ENCODE results near the gene RELN. TPM values are rescaled to one million over a fixed set of nuclear protein-coding genes. Genes with fewer than 3 reads are reported as not detected.
"Not testable (repeated sequence)": the region's sequence is repeated elsewhere in the genome, so short reads cannot be mapped to it uniquely, and the experiment has no call there.

The RELN gene
- total and polyA plus RNA-seq, 2 donors: 0.28 to 0.96 TPM

DNA sequence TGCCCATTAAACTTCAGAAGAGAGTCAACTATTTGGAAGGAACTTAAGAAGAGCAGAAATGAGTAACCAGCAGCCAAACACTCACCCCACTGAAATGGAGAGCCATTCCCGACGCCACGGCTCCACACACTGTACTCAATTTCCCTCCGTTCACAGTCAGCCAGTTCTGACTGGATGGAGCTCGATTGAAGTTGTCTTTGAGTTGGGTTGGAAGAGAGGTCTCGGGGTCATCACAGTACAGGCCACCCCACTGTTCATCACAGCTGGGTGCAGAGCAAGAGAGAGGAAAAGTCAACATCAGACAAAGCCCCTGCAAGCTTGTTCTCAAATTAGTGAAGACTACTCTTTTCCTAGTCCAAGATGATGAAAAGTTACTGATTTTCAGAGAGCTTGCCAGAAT lies 467.5 kb downstream of the RELN start:
- Histone ChIP-seq H3K27me3 (ENCODE audit: control insufficient read depth in 2 of 2, insufficient read depth in 1 of 2, low read length in 1 of 2) (no peaks in the 10 kb centered on the region), H3K36me3 (ENCODE audit: control insufficient read depth in 2 of 2, insufficient read depth in 2 of 2, low read length in 1 of 2) (no peaks in the 10 kb centered on the region), H3K4me1 (ENCODE audit: control insufficient read depth in 2 of 2, insufficient read depth in 2 of 2, low read length in 2 of 2) (no peaks in the 10 kb centered on the region), H3K9me3 (ENCODE audit: control insufficient read depth in 2 of 2, insufficient read depth in 1 of 2, low read length in 1 of 2) (no peaks in the 10 kb centered on the region), H3K27ac (ENCODE audit: low read depth in 1 of 2, low read length in 1 of 2) (no peak overlapping the region), H3K4me3 (ENCODE audit: low read length in 2 of 2) (no peak overlapping the region)
- 83% methylated on average over 6 of the region's 6 CpGs for WGBS
- no peak for DNase-seq (ENCODE audit: low read depth in 6 of 9, low spot score in 9 of 9)

DNA sequence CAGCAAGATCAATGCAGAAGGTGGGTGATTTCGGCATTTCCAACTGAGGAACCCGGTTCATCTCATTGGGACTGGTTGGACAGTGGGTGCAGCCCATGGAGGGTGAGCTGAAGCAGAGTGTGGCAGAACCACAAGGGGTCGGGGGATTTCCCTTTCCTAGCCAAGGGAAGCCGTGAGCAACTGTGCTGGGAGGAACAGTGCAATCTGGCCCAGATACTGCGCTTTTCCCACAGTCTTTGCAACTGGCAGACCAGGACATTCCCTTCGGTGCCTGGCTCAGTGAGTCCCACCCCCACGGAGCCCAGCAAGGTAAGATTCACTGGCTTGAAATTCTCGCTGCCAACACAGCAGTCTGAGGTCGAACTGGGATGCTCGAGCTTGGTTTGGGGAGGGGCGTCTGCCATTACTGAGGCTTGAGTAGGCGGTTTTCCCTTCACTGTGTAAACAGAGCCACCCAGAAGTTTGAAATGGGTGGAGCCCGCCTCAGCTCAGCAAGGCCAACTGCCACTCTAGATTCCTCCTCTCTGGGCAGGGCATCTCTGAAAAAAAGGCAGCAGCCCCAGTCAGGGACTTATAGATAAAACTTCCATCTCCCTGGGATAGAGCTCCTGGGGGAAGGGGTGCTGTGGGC lies 484.8 kb downstream of the RELN start:
- no peaks in the 10 kb centered on the region for H3K4me1 ChIP-seq (ENCODE audit: control insufficient read depth in 2 of 2, insufficient read depth in 2 of 2, low read length in 2 of 2)
- H3K4me3 ChIP-seq (ENCODE audit: low read length in 2 of 2): no peak overlapping the region
- no peaks in the 10 kb centered on the region for H3K36me3 ChIP-seq (ENCODE audit: control insufficient read depth in 2 of 2, insufficient read depth in 2 of 2, low read length in 1 of 2)
- H3K9me3 ChIP-seq (ENCODE audit: control insufficient read depth in 2 of 2, insufficient read depth in 1 of 2, low read length in 1 of 2): no peaks in the 10 kb centered on the region
- no peaks in the 10 kb centered on the region for H3K27me3 ChIP-seq (ENCODE audit: control insufficient read depth in 2 of 2, insufficient read depth in 1 of 2, low read length in 1 of 2)
- DNase-seq (ENCODE audit: low read depth in 6 of 9, low spot score in 9 of 9): no peak
- 86% methylated on average over 13 of the region's 13 CpGs for WGBS
- no peak overlapping the region for H3K27ac ChIP-seq (ENCODE audit: low read depth in 1 of 2, low read length in 1 of 2)

DNA sequence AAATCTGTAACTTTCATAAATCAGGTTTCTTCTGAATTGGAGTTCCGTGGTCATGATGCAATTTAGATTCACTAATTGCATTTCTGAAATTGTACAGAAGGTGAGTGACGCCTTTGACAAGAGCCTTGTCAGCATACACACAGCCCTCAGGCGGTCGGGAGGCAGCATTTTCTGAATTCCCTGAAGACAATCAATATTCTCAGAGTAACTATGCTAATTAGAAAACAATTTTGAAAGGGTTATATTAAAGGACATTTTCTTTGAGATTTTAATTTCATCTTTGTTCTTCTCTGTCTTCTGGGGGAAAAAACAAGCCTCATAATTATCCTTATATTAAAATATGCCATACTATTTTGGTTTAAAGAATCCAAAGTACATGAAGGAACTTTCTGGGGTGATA lies 488.3 kb downstream of the RELN start:
- Histone ChIP-seq H3K27ac (ENCODE audit: low read depth in 1 of 2, low read length in 1 of 2) (no peak overlapping the region), H3K4me3 (ENCODE audit: low read length in 2 of 2) (no peak overlapping the region), H3K36me3 (ENCODE audit: control insufficient read depth in 2 of 2, insufficient read depth in 2 of 2, low read length in 1 of 2) (no peaks in the 10 kb centered on the region), H3K27me3 (ENCODE audit: control insufficient read depth in 2 of 2, insufficient read depth in 1 of 2, low read length in 1 of 2) (no peaks in the 10 kb centered on the region), H3K9me3 (ENCODE audit: control insufficient read depth in 2 of 2, insufficient read depth in 1 of 2, low read length in 1 of 2) (no peaks in the 10 kb centered on the region), H3K4me1 (ENCODE audit: control insufficient read depth in 2 of 2, insufficient read depth in 2 of 2, low read length in 2 of 2) (no peaks in the 10 kb centered on the region)
- DNase-seq (ENCODE audit: low read depth in 6 of 9, low spot score in 9 of 9): no peak
- WGBS: 90% methylated on average over 4 of the region's 4 CpGs

DNA sequence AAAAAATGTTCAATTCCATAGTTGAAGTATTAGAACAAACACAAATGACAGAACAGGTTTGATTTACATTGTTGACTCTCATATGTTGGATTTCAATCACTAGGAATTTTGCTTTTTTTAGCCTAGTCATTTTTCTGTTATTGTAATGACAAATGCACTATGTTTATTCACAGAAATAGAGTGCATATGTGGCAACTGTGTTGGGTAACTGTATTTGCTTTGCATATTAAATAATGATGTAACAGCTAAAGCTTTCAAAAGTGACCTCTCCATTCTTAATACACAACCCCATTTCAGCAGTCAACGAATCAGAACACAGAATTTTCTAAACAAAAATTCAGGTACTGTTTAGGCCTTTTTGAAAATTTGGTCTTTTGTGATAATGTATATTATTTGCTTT lies 489.5 kb downstream of the RELN start:
- Histone ChIP-seq H3K4me1 (ENCODE audit: control insufficient read depth in 2 of 2, insufficient read depth in 2 of 2, low read length in 2 of 2) (no peaks in the 10 kb centered on the region), H3K27me3 (ENCODE audit: control insufficient read depth in 2 of 2, insufficient read depth in 1 of 2, low read length in 1 of 2) (no peaks in the 10 kb centered on the region), H3K4me3 (ENCODE audit: low read length in 2 of 2) (no peak overlapping the region), H3K36me3 (ENCODE audit: control insufficient read depth in 2 of 2, insufficient read depth in 2 of 2, low read length in 1 of 2) (no peaks in the 10 kb centered on the region), H3K27ac (ENCODE audit: low read depth in 1 of 2, low read length in 1 of 2) (no peak overlapping the region), H3K9me3 (ENCODE audit: control insufficient read depth in 2 of 2, insufficient read depth in 1 of 2, low read length in 1 of 2) (no peaks in the 10 kb centered on the region)
- DNase-seq (ENCODE audit: low read depth in 6 of 9, low spot score in 9 of 9): no peak
- 73% methylated on average over 1 of the region's 1 CpG for WGBS

DNA sequence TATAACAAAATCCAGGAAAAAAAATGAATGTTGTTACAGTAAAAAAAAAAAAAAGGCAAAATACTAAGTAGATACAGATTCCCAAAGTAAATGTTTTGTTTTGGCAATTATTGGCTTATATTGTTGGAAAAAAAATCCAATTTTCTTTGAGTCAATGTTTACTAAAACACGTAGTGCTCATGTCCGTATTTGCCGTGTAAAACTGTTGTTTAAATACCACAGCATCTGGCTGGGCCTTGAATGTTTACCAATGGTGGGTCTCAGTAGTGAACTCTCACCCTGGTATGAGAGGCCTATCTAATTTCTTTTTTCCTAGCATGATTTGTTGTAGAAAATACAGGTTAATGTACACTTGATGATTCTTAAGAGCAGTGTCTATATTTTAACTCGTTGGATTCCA lies 502.0 kb downstream of the RELN start:
- 91% methylated on average over 4 of the region's 4 CpGs for WGBS
- Histone ChIP-seq H3K27me3 (ENCODE audit: control insufficient read depth in 2 of 2, insufficient read depth in 1 of 2, low read length in 1 of 2) (no peaks in the 10 kb centered on the region), H3K4me3 (ENCODE audit: low read length in 2 of 2) (no peak overlapping the region), H3K36me3 (ENCODE audit: control insufficient read depth in 2 of 2, insufficient read depth in 2 of 2, low read length in 1 of 2) (no peaks in the 10 kb centered on the region), H3K4me1 (ENCODE audit: control insufficient read depth in 2 of 2, insufficient read depth in 2 of 2, low read length in 2 of 2) (no peaks in the 10 kb centered on the region), H3K9me3 (ENCODE audit: control insufficient read depth in 2 of 2, insufficient read depth in 1 of 2, low read length in 1 of 2) (no peaks in the 10 kb centered on the region), H3K27ac (ENCODE audit: low read depth in 1 of 2, low read length in 1 of 2) (no peak overlapping the region)
- no peak for DNase-seq (ENCODE audit: low read depth in 6 of 9, low spot score in 9 of 9)

DNA sequence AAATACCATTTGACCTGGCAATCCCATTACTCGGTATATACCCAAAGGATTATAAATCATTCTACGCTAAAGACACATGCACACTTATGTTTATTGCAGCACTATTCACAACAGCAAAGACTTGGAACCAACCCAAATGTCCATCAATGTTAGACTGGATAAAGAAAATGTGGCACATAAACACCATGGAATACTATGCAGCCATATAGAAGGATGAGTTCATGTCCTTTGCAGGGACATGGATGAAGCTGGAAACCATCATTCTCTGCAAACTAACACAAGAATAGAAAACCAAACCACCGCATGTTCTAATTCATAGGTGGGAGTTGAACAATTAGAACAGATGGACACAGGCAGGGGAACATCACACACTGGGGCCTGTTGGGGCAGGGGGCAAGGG lies 502.6 kb downstream of the RELN start:
- not testable (repeated sequence) for H3K27me3 ChIP-seq (ENCODE audit: control insufficient read depth in 2 of 2, insufficient read depth in 1 of 2, low read length in 1 of 2); H3K36me3 ChIP-seq (ENCODE audit: control insufficient read depth in 2 of 2, insufficient read depth in 2 of 2, low read length in 1 of 2); H3K9me3 ChIP-seq (ENCODE audit: control insufficient read depth in 2 of 2, insufficient read depth in 1 of 2, low read length in 1 of 2); DNase-seq (ENCODE audit: low read depth in 6 of 9, low spot score in 9 of 9); H3K27ac ChIP-seq (ENCODE audit: low read depth in 1 of 2, low read length in 1 of 2); H3K4me1 ChIP-seq (ENCODE audit: control insufficient read depth in 2 of 2, insufficient read depth in 2 of 2, low read length in 2 of 2); H3K4me3 ChIP-seq (ENCODE audit: low read length in 2 of 2)
- 80% methylated on average over 3 of the region's 3 CpGs for WGBS

DNA sequence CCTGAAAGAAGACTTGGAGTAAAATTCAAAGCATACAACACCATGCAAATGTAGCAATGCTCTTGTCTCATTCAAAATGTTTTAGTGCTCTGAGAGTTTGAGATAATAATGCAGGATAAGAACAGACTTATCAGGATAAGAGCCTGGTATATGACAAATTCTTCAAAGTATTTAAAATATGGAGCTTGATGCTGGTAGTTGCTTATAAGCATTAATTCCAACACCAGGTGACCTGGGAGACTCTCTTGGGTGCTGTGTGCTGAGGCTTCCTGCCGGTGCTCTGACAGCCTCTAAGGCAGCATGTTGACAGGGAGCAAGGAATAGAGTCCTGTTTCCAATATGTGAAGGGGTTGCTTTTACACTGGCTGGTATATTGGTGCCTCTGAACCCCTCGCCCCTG lies 508.7 kb downstream of the RELN start:
- Histone ChIP-seq H3K27ac (ENCODE audit: low read depth in 1 of 2, low read length in 1 of 2) (no peak overlapping the region), H3K36me3 (ENCODE audit: control insufficient read depth in 2 of 2, insufficient read depth in 2 of 2, low read length in 1 of 2) (no peaks in the 10 kb centered on the region), H3K4me1 (ENCODE audit: control insufficient read depth in 2 of 2, insufficient read depth in 2 of 2, low read length in 2 of 2) (no peaks in the 10 kb centered on the region), H3K27me3 (ENCODE audit: control insufficient read depth in 2 of 2, insufficient read depth in 1 of 2, low read length in 1 of 2) (no peaks in the 10 kb centered on the region), H3K9me3 (ENCODE audit: control insufficient read depth in 2 of 2, insufficient read depth in 1 of 2, low read length in 1 of 2) (no peaks in the 10 kb centered on the region), H3K4me3 (ENCODE audit: low read length in 2 of 2) (no peak overlapping the region)
- no peak for DNase-seq (ENCODE audit: low read depth in 6 of 9, low spot score in 9 of 9)
- WGBS: 79% methylated on average over 2 of the region's 2 CpGs

DNA sequence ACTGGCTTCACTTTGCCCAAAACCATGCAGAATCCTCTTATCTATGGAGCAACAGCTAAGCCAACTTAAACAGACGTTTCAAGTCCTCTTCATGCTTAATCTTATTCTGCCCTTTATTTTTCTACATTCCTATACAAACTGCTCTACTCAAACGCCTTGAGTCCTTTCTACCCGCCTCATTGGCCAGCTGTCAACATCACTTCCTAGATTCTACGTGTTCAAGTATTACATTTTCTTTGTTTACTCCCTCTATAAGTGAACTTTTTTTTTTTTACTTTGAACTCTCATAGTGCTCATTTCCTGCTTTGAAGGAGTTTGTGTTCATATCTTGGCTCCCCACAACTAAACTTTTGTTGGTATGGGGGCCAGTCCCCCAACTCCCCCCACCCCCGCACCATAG lies 514.5 kb downstream of the RELN start:
- Histone ChIP-seq H3K4me1 (ENCODE audit: control insufficient read depth in 2 of 2, insufficient read depth in 2 of 2, low read length in 2 of 2) (no peaks in the 10 kb centered on the region), H3K4me3 (ENCODE audit: low read length in 2 of 2) (no peak overlapping the region), H3K27ac (ENCODE audit: low read depth in 1 of 2, low read length in 1 of 2) (no peak overlapping the region), H3K9me3 (ENCODE audit: control insufficient read depth in 2 of 2, insufficient read depth in 1 of 2, low read length in 1 of 2) (no peaks in the 10 kb centered on the region), H3K36me3 (ENCODE audit: control insufficient read depth in 2 of 2, insufficient read depth in 2 of 2, low read length in 1 of 2) (no peaks in the 10 kb centered on the region), H3K27me3 (ENCODE audit: control insufficient read depth in 2 of 2, insufficient read depth in 1 of 2, low read length in 1 of 2) (no peaks in the 10 kb centered on the region)
- no peak for DNase-seq (ENCODE audit: low read depth in 6 of 9, low spot score in 9 of 9)
- 64% methylated on average over 5 of the region's 5 CpGs for WGBS

DNA sequence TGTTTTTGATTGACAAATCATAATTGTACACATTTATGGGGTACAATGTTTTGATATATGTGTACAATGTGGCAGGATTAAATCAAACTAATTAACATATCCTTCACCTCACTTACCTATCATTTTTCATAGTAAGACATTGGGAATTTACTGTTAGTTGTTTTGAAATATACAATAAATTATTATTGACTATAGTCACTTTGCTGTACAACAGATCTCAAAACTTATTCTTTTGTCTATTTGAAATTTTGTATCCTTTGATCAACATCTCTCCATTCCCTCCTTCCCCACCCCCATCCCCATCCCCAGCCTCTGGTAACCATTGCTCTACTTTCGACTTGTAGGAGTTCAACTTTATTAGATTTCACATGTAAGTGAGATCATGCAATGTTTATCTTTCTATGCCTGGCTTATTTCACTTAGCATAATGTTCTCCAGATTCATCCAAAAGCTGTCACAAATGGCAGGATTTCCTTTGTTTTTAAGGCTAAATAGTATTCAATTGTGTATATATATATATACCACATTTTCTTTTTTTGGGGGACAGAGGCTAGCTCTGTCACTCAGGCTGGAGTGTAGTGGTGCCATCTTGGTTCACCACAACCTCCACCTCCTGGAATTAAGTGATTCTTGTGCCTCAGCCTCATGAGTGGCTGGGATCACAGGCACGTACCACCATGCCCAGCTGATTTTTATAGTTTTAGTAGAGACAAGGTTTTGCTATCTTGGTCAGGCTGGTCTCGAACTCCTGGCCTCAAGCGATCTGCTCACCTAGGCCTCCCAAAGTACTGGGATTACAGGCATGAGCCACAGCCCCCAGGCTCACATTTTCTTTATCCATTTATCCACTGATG lies 520.1 kb downstream of the RELN start:
- Histone ChIP-seq H3K27me3 (ENCODE audit: control insufficient read depth in 2 of 2, insufficient read depth in 1 of 2, low read length in 1 of 2) (no peaks in the 10 kb centered on the region), H3K4me1 (ENCODE audit: control insufficient read depth in 2 of 2, insufficient read depth in 2 of 2, low read length in 2 of 2) (no peaks in the 10 kb centered on the region), H3K27ac (ENCODE audit: low read depth in 1 of 2, low read length in 1 of 2) (no peak overlapping the region), H3K9me3 (ENCODE audit: control insufficient read depth in 2 of 2, insufficient read depth in 1 of 2, low read length in 1 of 2) (no peaks in the 10 kb centered on the region), H3K4me3 (ENCODE audit: low read length in 2 of 2) (no peak overlapping the region), H3K36me3 (ENCODE audit: control insufficient read depth in 2 of 2, insufficient read depth in 2 of 2, low read length in 1 of 2) (no peaks in the 10 kb centered on the region)
- 90% methylated on average over 4 of the region's 4 CpGs for WGBS
- DNase-seq (ENCODE audit: low read depth in 6 of 9, low spot score in 9 of 9): no peak

Measured in thymus (tissue), 11 donors.